RKO (cell line): ENCODE data around the gene ITGB3BP.
"Not testable (repeated sequence)": the region's sequence is repeated elsewhere in the genome, so short reads cannot be mapped to it uniquely, and the experiment has no call there.

ENCODE experiments used
- DNase-seq: peaks from one replicate; pipeline ENCODE4 v3.0.0-alpha.2; 2016; ENCODE audit warnings: low spot score

ITGB3BP gene, protein sequence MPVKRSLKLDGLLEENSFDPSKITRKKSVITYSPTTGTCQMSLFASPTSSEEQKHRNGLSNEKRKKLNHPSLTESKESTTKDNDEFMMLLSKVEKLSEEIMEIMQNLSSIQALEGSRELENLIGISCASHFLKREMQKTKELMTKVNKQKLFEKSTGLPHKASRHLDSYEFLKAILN

DNA sequence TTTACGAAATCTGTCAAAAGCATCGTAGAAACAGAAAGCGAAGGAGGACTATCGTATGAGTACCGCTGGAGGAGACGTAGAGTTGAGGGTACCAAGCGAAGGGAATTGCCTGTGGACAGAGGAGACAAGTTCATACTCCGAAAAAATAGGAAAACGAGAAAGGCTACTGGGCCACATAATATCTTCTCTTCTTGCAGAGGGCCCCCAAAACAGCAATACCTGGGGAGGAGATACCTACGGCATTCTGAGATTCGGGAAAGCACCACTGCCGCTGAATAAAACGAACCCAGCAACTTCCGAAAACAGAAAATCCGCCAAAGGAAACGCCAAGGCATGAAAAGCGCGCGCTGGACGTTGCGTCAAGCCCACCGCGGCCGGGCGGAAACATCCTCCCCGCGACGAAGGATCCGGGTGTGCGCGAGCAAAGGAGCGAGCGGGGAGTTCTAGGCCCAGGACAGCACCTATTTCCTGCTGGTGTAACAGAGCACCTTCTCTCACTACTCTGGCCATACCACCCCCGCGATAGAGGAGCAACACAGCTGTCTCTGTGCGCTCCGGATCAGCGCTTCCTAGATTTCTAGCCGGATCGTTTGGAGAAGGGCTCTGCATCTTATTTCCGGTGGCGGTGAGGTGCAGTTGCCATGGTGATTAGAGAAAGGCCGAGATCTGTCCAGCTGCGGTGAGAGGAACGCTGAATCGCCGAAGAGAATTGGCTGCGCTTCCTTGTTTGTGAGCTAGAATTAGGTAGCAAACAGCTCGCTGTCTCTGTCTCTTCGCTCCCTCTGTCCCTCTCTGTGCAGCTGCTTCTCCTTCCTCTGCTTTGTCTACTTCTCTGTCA is at the start of gene ITGB3BP, which contains the start of gene EFCAB7:
TSS of gene ITGB3BP (minus strand) at position 335 of the 838 bp plus-strand sequence. CDS start at position 243, 92 bp downstream.
TSS of gene EFCAB7 (plus strand) at position 635 of the 838 bp plus-strand sequence. CDS start 2,048 bp downstream, outside the sequence.
- peak; percentile 95 for DNase-seq

DNA sequence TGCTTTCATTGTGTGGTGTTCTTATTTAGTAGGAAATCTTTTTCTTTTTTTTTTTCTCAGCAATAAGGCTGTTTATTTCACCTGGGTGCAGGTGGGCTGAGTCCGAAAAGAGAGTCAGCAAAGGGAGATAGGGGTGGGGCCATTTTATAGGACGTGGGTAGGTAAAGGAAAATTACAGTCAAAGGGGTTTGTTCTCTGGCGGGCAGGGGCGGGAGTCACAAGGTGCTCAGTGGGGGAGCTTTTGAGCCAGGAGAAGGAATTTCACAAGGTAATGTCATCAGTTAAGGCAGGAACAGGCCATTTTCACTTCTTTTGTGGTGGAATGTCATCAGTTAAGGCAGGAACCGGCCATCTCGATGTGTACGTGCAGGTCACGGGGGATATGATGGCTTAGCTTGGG is 49.7 kb upstream of the ITGB3BP start:
- DNase-seq: not testable (repeated sequence)

DNA sequence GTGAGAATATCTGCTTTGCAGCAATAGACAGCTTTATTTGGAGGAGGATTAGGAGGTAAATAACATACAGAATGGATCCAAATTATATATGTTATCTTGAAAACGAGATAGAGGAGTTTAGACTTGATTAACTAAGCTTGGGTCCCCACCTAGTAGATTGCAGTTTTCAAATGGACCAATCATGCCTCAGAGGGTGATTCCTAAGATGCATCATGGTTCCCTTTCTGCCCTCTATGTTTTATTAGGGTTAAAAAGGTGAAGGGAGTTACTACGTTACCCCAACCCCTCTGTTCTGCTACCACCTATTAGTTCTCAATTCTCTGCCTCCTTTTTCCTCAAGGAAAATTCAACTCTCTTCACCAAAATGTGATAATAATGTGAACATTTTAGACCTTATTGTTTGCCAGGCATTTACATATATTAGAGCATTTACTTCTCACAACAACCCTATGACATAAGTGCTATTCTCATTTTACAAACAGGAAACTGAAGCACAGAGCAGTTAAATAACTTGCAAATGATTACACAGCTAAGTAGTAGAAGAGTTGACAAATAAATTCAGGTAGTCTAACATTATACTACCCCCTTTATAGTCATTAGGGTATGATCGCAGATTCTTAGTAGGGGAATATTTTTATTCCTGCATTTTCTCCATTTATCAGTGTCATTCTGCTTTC is 46.8 kb upstream of the ITGB3BP start:
- DNase-seq: no peak

DNA sequence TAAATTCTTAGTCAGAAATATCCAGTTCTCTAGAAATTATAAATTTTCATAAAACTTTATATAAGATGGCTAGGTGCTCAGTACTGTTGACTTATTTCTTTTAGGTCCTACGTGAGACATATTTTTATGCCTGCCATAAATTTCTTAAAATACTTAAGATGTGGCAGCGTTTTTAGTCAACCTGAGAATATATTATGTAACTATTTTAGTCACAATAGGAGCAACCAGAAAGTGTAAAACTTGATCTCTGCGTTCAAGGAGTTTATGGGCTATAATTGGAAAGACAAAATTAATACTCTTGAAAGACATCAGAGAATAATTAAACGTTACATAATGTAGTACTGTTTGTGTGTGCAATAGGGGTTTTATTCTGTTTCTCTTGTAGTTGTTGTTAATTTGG is 46.0 kb upstream of the ITGB3BP start:
- no peak for DNase-seq

- DNase-seq: no peak
Measured at GRCh38 chr1:63563745-63564144, 40.7 kb upstream of the ITGB3BP start.

- no peak for DNase-seq
Measured at GRCh38 chr1:63559357-63559756, 36.3 kb upstream of the ITGB3BP start.

DNA sequence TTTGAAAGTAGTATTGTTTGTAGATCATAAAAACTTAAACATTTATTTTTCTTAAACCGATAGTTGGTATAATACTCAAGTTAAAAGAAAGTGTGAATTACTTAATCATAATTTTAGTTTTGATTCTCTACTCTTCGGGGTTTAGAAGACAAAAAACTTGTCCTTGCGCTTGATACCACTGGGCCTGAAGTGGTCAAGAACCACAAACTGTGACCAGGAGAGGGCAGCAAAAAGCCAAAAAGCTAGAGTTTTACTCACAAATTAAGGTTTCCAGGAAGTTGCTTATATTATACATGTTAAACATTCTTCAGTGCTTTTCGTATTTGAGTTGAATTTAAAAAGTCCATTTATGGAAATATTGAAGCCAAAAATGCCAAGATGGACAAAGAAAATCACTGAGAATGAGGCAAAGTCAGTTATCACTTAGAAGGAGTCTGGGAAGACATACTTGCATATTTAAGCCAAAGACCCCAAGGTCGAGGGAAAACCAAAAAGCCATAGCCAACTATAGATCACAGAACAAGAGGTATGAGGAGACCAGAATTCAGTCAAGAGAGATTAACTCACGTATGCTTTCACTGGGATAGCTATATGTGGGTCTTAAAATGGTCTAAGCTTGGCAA is 34.5 kb upstream of the ITGB3BP start:
- DNase-seq: peak; percentile 19

- DNase-seq: no peak
Measured at GRCh38 chr1:63555480-63555879, 32.5 kb upstream of the ITGB3BP start.

DNA sequence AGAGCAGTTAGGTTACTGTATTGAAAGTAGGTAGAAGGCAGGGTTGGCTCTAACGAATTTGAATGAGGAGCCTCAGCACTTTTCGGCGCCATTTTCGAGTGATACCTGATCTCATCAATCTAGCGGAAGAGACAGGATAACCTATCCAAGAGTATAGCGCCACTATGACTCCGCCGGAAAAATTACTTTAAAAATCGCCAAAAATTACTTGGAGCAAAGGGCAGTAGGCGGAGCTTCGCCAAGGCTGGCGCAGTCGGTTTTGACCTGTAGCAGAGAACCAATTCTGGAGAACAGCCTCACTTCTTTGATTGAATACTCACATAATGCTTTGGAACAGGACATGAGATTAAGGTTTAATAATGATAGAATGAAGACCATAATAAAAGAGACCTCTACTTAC is 25.9 kb upstream of the ITGB3BP start:
- DNase-seq: no peak

DNA sequence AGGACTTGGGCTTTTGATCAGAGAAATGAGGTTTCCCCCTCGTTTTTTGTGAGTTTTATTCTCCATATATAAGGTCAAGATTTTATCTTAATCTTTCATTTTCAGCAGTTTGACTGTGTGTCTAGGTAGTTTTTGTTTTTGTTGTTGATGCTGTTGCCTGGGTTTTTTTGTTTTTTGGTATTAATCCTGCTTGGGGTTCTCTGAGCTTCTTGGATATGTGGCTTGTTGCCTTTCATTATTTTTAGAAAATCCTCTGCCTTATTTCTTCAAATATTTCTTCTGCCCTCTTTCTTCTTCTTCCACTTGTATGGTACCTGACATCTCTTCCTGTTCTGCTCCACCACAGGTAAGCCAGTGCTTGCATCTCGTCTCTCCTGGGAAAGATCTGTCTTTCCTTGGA is 25.3 kb upstream of the ITGB3BP start:
- DNase-seq: no peak

- DNase-seq: no peak
Measured at GRCh38 chr1:63547621-63548294, 24.7 kb upstream of the ITGB3BP start.

DNA sequence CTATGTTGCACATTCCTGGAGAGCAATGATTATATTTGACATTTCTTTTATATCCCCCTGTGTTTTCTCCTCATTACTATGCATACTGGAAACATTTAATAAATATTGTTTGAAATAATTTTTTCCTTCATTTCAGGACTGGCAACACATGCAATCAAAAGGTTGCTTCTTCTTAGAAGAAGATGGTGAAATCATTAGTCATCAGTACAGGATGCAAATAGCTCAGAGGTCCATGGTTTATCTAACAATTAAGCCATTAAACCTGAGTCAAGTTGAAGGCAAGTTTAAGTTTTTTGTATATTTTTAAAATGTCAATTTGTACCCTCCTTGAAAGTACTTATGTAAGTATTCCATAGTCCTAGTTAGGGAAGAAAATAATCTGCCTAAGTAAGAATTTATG is 22.8 kb upstream of the ITGB3BP start:
- peak; percentile 37 for DNase-seq

DNA sequence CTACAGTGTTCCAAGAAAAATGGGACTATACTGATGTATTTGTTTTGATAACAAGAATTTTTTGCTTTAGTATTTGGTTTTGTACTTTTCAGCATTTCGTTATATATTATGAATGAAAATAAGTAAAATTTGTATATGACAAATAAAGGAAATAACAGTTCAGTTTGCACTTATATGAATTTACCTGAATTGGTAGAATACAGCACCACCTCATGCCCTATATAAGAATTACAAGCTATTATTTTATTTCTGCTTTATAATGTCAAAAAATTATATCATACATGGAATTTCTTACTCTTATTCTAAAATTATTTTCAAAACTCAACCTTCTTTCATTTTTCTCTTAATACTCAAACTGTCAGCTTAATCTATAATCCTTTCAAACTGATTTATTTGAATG is 14.9 kb upstream of the ITGB3BP start:
- peak; percentile 41 for DNase-seq

DNA sequence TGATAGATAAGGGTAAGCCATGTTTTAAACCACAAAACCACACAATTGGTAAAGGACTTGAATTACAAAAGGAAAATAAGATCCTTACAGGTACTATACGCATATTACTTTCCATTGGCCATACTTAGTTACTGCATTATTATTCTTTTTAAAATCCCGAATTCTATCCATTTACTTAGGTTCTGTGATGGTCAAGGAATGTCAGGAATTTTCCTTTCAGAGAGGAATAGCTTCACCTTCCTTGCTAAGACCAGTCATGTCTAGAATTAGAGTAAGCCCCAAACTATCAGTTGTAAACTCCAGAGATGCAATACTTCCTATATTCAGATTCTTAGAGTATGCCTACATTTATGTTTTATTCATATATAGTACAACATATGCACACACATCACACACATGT is 14.0 kb upstream of the ITGB3BP start:
- no peak for DNase-seq

DNA sequence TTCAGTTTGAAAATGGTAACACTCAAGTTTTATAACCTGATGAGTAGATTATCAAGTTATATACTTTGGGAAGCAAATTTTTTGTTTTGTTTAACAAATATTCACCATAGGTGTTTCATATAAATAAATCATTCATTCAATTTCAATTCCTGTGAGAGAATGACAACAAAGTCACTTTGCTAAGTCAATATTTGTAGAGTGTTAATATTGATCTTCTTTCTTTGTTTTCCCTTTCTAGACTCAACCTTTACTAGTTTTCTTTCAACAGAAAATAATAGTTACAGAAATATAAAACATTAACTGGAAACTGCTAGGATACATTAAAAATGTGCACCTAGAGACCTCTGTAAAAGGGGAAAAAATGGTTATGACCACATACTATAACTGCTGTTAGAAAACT is 11.4 kb upstream of the ITGB3BP start:
- no peak for DNase-seq

DNA sequence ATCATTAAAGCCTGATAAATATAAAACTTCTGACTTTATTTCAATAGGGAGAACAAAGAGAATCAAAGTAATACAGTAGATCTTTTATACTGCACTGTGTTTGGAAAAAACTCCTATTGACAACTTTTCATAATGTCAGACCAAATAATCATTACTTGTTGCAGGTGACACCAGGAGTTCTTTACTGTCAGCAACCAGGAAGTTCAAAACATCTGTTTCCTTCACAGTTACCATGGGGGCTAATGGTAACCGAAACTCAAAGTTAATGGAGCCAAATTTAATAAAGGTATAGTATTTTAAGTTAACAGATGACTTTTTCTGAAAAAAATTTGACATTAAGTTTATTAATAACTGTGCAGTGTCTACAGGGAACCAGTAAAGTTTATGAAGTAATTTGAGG is 10.9 kb upstream of the ITGB3BP start:
- DNase-seq: no peak

- DNase-seq: no peak
Measured at GRCh38 chr1:63532727-63533126, 9.7 kb upstream of the ITGB3BP start.

GRCh38 chr1:63524201-63524600 is 1.2 kb upstream of the ITGB3BP start:
- DNase-seq: peak; percentile 48

DNA sequence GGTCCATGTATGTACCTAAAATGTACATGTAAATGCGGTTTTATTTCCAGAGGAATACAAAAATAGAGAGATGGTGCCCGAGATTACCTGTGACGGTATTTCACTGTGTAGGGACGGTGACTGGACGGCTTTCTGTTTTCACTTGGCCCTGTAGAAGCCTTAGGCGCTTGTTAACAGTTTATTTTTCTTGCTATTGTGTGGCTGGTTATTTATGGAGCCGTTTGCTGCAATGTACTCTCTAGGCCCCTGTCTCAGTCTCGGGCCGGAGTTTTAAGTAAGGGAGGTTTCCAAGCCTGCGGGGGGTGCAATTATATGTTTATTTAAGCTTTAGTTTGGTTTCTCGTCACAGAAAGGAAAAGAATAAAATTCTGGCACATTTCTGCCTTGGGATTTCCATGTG is 713 bp upstream of the ITGB3BP start:
- no peak for DNase-seq

DNA sequence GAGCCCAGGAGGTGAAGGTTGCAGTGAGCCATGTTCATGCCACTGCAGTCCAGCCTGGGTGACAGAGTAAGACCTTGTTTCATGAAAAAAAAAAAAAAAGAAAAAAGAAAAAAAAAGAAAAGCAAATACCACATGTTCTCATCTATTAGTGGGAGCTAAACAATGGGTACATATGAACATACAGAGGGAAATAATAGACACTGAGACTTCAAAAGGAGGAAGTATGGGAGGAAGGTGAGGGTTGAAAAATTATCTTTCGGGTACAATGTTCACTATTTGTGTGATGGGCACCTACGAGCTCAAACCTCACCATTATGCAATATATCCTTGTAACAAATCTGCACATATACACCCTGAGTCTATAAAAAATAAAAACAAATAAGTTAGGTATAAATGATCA is 6.4 kb downstream of the ITGB3BP start:
- no peak for DNase-seq

DNA sequence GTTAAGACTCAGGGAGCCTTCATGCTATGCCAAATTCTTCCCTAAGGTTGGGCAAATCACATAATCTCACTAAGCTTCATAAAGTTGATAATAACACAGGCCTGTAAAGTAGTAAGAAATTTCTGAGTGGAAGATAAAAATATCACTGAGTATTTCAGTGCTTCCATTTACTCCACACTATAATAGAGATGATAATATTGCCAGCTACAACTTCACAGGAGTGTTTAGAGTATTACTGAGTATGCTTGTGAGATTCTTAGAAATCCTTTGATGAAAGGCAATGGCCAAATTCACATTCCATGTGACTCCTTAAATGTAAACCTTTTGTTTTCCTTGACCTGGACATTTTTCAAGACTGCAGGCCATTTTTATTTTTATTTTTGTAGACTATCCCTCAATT is 10.4 kb downstream of the ITGB3BP start:
- no peak for DNase-seq

DNA sequence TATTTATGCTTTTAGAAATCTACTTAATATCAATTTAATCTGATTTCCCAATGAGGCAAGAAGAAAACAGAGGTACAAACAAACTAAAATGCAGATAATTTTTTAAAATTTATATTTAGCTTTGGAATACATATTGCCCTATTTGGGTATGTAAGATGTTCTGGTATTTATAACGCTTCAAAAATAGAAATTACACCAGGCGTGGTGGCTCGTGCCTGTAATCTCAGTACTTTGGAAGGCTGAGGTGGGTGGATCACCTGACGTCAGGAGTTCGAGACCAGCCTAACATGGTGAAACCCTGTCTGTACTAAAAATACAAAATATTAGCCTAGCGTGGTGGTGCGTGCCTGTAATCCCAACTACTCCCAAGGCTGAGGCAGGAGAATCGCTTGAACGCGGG is 13.3 kb downstream of the ITGB3BP start:
- no peak for DNase-seq
